Esophagus muscularis mucosa (tissue), 4 donors: ENCODE measurements around the gene LRGUK.

Experiments
- EP300 ChIP-seq: sonication (generic); formaldehyde crosslinking; IDR thresholded peaks from one replicate; pipeline ENCODE4 v1.6.1; 2017; ENCODE audit warnings: antibody characterized with exemption
- POLR2A ChIP-seq: fragments of 450-650 bp; IDR thresholded peaks from one replicate; pipeline ENCODE4 v1.6.1; 2017; ENCODE audit warnings: antibody characterized with exemption, moderate library complexity, mild to moderate bottlenecking, low read depth
- POLR2AphosphoS5 ChIP-seq, 2 donors: sonication (generic); formaldehyde crosslinking; IDR thresholded peaks; one replicate each; pipeline ENCODE4 v1.6.1; 2017; ENCODE audit warnings: antibody characterized with exemption in 2 of 2
- TF ChIP-seq, protein P1 (sequence below), 3 experiments: fragments of 200-600 bp in 2 of 3; fragments of 450-650 bp in 1 of 3; sonication (generic) in 2 of 3; IDR thresholded peaks; one replicate each; pipeline ENCODE4 v1.5.1; 2017 to 2019; ENCODE audit warnings: antibody characterized with exemption in 3 of 3, mild to moderate bottlenecking in 2 of 3, moderate library complexity in 1 of 3

DNA sequence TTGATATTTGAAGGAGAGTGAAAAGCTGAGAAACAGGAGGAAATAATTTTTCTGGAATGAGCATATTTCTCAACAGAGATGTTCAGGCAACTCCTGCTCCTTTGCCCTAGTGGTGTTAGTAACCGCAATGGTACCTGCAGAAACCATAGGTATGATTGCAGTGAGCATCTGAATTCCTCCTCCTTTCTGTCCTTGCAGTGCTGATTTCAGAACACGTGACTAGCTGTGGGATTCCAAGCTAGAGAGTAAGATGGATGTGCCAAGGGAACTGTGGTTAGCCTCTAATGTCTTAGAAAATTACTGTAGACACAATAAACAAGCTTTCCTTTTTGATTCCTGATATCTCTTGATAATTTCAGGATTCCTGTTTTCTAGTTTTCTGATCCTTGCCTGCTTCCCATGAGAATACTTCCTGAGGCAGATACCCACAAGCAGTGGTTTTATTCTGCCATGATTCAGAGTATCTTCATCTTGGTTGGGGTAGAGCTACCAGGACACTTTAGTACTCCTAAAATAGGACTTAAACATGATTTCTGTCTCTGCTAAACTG, 27.5 kb downstream of the LRGUK start:
- TF ChIP-seq, protein P1, sequence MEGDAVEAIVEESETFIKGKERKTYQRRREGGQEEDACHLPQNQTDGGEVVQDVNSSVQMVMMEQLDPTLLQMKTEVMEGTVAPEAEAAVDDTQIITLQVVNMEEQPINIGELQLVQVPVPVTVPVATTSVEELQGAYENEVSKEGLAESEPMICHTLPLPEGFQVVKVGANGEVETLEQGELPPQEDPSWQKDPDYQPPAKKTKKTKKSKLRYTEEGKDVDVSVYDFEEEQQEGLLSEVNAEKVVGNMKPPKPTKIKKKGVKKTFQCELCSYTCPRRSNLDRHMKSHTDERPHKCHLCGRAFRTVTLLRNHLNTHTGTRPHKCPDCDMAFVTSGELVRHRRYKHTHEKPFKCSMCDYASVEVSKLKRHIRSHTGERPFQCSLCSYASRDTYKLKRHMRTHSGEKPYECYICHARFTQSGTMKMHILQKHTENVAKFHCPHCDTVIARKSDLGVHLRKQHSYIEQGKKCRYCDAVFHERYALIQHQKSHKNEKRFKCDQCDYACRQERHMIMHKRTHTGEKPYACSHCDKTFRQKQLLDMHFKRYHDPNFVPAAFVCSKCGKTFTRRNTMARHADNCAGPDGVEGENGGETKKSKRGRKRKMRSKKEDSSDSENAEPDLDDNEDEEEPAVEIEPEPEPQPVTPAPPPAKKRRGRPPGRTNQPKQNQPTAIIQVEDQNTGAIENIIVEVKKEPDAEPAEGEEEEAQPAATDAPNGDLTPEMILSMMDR (IDR thresholded peaks at IDR 0.05), result no peak
- TF ChIP-seq EP300 (no peak), POLR2AphosphoS5 (IDR thresholded peaks at IDR 0.05) (no peak), POLR2A (no peak)
